ENCODE results near the gene ASPM.

The ASPM gene

DNA sequence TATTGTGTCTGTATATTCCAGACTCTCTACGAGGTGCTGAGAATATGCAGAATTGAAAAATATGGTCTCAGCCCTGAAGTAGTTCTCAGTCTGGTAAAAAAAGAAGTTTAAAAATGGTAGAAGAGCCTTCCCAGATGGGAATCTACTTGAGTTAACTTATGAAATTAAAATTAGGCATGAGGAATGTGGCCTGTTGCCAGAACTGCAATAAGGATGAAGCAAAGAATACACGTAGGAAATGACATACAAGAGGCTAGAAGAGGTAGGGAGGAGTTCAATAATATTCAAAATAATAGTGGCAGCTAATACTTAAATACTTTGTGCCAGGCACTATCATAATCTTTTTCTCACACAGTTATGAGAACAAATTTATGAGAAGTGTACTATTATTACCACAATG is 6.3 kb downstream of the ASPM start:
- Histone ChIP-seq H2AFZ (ENCODE audit: low read length) (no peak overlapping the region), H3K4me1 (ENCODE audit: low read length) (peaks cover 14% of the 10 kb centered on the region; the same call in 1 of the 2 replicates), H4K20me1 (ENCODE audit: insufficient read depth, low read length) (no peaks in the 10 kb centered on the region), H3K27me3 (replicated peaks; ENCODE audit: insufficient read depth, low read length) (no peaks in the 10 kb centered on the region), H3K79me2 (ENCODE audit: low read length) (peaks cover 57% of the 10 kb centered on the region), H3K9ac (ENCODE audit: low read length) (no peak overlapping the region), H3K9me3 (replicated peaks; ENCODE audit: insufficient read depth, low read length) (no peaks in the 10 kb centered on the region), H3K27ac (ENCODE audit: low read length) (no peak overlapping the region), H3K4me3 (ENCODE audit: low read length) (no peak overlapping the region), H3K4me2 (ENCODE audit: low read depth, low read length) (no peak overlapping the region), H3K9me2 (replicated peaks; ENCODE audit: insufficient read depth, low read length) (no peaks in the 10 kb centered on the region), H3K36me3 (replicated peaks; ENCODE audit: insufficient read depth, low read length) (peaks cover 7% of the 10 kb centered on the region), H3F3A (ENCODE audit: insufficient read depth, low read length) (no peaks in the 10 kb centered on the region)
- no peak for TF ChIP-seq EZH2phosphoT487 (IDR thresholded peaks at IDR 0.05; ENCODE audit: low read length)
- TF ChIP-seq EZH2 (optimal IDR thresholded peaks at IDR 0.05; ENCODE audit: low read depth, low read length), result no peak
- TF ChIP-seq, protein P1, sequence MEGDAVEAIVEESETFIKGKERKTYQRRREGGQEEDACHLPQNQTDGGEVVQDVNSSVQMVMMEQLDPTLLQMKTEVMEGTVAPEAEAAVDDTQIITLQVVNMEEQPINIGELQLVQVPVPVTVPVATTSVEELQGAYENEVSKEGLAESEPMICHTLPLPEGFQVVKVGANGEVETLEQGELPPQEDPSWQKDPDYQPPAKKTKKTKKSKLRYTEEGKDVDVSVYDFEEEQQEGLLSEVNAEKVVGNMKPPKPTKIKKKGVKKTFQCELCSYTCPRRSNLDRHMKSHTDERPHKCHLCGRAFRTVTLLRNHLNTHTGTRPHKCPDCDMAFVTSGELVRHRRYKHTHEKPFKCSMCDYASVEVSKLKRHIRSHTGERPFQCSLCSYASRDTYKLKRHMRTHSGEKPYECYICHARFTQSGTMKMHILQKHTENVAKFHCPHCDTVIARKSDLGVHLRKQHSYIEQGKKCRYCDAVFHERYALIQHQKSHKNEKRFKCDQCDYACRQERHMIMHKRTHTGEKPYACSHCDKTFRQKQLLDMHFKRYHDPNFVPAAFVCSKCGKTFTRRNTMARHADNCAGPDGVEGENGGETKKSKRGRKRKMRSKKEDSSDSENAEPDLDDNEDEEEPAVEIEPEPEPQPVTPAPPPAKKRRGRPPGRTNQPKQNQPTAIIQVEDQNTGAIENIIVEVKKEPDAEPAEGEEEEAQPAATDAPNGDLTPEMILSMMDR (IDR thresholded peaks at IDR 0.05; ENCODE audit: low read length), result no peak
- DNase-seq, result no peak

DNA sequence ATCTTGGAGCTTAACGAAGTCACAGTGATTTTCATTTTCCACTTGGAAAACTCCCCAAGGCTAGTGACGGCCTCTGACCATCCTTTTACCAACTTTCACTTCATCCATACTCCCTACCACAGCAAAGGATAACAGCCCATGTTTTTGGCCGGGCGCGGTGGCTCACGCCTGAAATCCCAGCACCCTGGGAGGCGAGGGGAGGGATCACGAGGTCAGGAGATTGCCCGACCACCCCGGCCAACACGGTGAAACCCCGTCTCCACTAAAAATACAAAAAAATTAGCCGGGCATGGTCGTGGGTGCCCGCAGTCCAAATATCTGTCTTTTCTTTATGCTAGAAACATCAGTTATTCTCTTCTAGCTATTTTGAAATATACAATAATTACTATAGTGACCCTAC is 7.3 kb downstream of the ASPM start:
- DNase-seq, result no peak
- Histone ChIP-seq H3K4me2 (ENCODE audit: low read depth, low read length) (no peak overlapping the region), H3K4me3 (ENCODE audit: low read length) (no peak overlapping the region)

DNA sequence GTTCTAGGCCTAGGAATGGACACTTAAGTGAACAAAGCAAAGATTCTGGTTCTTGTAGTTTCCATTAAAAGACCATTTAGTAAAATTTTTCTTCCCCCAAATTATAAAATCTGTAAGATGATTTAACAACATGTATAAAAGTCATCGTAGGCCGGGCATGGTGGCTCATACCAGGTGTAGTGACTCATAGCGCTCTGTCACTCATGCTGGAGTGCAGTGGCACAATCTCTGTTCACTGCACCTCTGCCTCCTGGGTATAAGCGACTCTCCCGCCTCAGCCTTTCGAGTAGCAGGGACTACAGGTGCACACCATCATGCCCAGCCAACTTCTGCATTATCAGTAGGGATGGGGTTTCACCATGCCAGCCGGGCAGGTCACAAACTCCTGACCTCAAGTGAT is 9.1 kb downstream of the ASPM start:
- Histone ChIP-seq H3F3A (ENCODE audit: insufficient read depth, low read length) (no peaks in the 10 kb centered on the region), H3K9me3 (replicated peaks; ENCODE audit: insufficient read depth, low read length) (no peaks in the 10 kb centered on the region), H3K27ac (ENCODE audit: low read length) (no peak overlapping the region), H3K9me2 (replicated peaks; ENCODE audit: insufficient read depth, low read length) (no peaks in the 10 kb centered on the region), H3K9ac (ENCODE audit: low read length) (no peak overlapping the region), H3K4me2 (ENCODE audit: low read depth, low read length) (no peak overlapping the region), H3K4me1 (ENCODE audit: low read length) (0 out of 2 replicates have a peak, but pooled peaks cover 6% of the 10 kb centered on the region), H3K4me3 (ENCODE audit: low read length) (no peak overlapping the region), H4K20me1 (ENCODE audit: insufficient read depth, low read length) (no peaks in the 10 kb centered on the region), H2AFZ (ENCODE audit: low read length) (no peak overlapping the region), H3K36me3 (replicated peaks; ENCODE audit: insufficient read depth, low read length) (peaks cover 3% of the 10 kb centered on the region; the same call in 1 of the 2 replicates), H3K27me3 (replicated peaks; ENCODE audit: insufficient read depth, low read length) (no peaks in the 10 kb centered on the region), H3K79me2 (ENCODE audit: low read length) (peaks cover 29% of the 10 kb centered on the region)
- DNase-seq, result no peak
- TF ChIP-seq, protein P1 (IDR thresholded peaks at IDR 0.05; ENCODE audit: low read length), result no peak
- TF ChIP-seq EZH2phosphoT487 (IDR thresholded peaks at IDR 0.05; ENCODE audit: low read length), result no peak
- TF ChIP-seq EZH2 (optimal IDR thresholded peaks at IDR 0.05; ENCODE audit: low read depth, low read length), result no peak

More for the DNA sequence above, 7.3 kb downstream of the ASPM start:
- H3K9ac ChIP-seq (ENCODE audit: low read length), result no peak overlapping the region
- peaks cover 47% of the 10 kb centered on the region for H3K79me2 ChIP-seq (ENCODE audit: low read length)
- no peaks in the 10 kb centered on the region for H3K9me3 ChIP-seq (replicated peaks; ENCODE audit: insufficient read depth, low read length)
- no peaks in the 10 kb centered on the region for H3K9me2 ChIP-seq (replicated peaks; ENCODE audit: insufficient read depth, low read length)
- TF ChIP-seq EZH2phosphoT487 (IDR thresholded peaks at IDR 0.05; ENCODE audit: low read length), result no peak
- TF ChIP-seq, protein P1 (IDR thresholded peaks at IDR 0.05; ENCODE audit: low read length), result no peak
- TF ChIP-seq EZH2 (optimal IDR thresholded peaks at IDR 0.05; ENCODE audit: low read depth, low read length), result no peak
- no peaks in the 10 kb centered on the region for H3F3A ChIP-seq (ENCODE audit: insufficient read depth, low read length)
- H3K36me3 ChIP-seq (replicated peaks; ENCODE audit: insufficient read depth, low read length), result peaks cover 7% of the 10 kb centered on the region
- H3K4me1 ChIP-seq (ENCODE audit: low read length), result peaks cover 9% of the 10 kb centered on the region; the same call in 1 of the 2 replicates
- no peaks in the 10 kb centered on the region for H4K20me1 ChIP-seq (ENCODE audit: insufficient read depth, low read length)
- no peak overlapping the region for H3K27ac ChIP-seq (ENCODE audit: low read length)
- no peak overlapping the region for H2AFZ ChIP-seq (ENCODE audit: low read length)
- no peaks in the 10 kb centered on the region for H3K27me3 ChIP-seq (replicated peaks; ENCODE audit: insufficient read depth, low read length)
